LNCaP clone FGC (cell line): ENCODE results near the gene LILRB1.
"Not testable (repeated sequence)": the region's sequence is repeated elsewhere in the genome, so short reads cannot be mapped to it uniquely, and the experiment has no call there.

ENCODE experiments used
- DNase-seq: peaks from one replicate; pipeline ENCODE4 v3.0.0-alpha.2; 2011; ENCODE audit warnings: low read depth
- H3K4me3 ChIP-seq: 2 replicates; pipeline ENCODE4 v1.5.1; 2011; ENCODE audit warnings: mild to moderate bottlenecking, low read depth, low read length, control low read depth
- TF ChIP-seq, protein P1 (sequence below): IDR thresholded peaks from 2 replicates; pipeline ENCODE4 v1.5.1; 2012; ENCODE audit warnings: mild to moderate bottlenecking; ENCODE audit not compliant: control insufficient read depth, insufficient read depth; ENCODE audit errors: extremely low read depth

Gene LILRB1

DNA sequence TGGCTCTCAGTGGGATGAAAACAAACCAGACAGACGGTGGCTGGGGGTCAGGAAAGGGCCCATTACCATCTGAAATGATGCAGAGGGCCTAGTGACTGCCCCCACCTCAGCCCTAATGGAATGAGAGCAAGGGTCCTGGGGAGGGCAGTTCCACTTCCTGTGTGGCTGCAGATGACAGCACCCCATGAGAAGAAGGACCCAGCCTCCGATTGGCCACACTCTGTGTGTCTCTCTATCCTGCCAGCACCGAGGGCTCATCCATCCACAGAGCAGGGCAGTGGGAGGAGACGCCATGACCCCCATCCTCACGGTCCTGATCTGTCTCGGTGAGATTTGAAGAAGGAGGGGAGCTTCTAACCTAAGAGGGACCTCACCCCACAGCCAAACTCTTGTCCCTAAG lies 498 bp downstream of the LILRB1 start:
- TF ChIP-seq, protein P1, sequence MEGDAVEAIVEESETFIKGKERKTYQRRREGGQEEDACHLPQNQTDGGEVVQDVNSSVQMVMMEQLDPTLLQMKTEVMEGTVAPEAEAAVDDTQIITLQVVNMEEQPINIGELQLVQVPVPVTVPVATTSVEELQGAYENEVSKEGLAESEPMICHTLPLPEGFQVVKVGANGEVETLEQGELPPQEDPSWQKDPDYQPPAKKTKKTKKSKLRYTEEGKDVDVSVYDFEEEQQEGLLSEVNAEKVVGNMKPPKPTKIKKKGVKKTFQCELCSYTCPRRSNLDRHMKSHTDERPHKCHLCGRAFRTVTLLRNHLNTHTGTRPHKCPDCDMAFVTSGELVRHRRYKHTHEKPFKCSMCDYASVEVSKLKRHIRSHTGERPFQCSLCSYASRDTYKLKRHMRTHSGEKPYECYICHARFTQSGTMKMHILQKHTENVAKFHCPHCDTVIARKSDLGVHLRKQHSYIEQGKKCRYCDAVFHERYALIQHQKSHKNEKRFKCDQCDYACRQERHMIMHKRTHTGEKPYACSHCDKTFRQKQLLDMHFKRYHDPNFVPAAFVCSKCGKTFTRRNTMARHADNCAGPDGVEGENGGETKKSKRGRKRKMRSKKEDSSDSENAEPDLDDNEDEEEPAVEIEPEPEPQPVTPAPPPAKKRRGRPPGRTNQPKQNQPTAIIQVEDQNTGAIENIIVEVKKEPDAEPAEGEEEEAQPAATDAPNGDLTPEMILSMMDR = no peak
- no peak for DNase-seq

DNA sequence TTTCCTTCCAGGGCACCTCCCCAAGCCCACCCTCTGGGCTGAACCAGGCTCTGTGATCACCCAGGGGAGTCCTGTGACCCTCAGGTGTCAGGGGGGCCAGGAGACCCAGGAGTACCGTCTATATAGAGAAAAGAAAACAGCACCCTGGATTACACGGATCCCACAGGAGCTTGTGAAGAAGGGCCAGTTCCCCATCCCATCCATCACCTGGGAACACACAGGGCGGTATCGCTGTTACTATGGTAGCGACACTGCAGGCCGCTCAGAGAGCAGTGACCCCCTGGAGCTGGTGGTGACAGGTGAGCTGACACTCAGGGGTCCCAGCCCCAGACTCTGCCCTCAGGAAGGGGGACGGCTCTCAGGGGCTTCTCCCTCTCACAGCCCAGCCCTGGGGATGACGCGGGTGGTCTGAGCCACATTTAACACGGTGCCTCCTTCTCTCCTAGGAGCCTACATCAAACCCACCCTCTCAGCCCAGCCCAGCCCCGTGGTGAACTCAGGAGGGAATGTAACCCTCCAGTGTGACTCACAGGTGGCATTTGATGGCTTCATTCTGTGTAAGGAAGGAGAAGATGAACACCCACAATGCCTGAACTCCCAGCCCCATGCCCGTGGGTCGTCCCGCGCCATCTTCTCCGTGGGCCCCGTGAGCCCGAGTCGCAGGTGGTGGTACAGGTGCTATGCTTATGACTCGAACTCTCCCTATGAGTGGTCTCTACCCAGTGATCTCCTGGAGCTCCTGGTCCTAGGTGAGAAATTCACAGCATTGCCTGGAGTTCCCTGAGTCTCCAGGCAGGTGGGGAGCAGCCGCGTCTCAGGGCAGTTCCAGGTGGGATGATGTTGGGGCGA lies 1.4 kb downstream of the LILRB1 start:
- H3K4me3 ChIP-seq, DNase-seq: not testable (repeated sequence)

More for the DNA sequence above, 498 bp downstream of the LILRB1 start:
- H3K4me3 ChIP-seq = no peak overlapping the region

DNA sequence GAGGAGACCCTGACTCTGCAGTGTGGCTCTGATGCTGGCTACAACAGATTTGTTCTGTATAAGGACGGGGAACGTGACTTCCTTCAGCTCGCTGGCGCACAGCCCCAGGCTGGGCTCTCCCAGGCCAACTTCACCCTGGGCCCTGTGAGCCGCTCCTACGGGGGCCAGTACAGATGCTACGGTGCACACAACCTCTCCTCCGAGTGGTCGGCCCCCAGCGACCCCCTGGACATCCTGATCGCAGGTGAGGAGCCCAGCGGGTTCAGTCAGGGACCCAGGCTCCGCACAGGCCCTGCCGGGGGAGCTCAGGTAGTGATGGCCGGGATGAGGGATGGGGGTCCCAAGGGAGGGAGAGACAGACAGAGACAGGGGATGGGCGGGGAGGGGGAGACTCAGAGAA lies 2.2 kb downstream of the LILRB1 start:
- DNase-seq, H3K4me3 ChIP-seq: not testable (repeated sequence)

DNA sequence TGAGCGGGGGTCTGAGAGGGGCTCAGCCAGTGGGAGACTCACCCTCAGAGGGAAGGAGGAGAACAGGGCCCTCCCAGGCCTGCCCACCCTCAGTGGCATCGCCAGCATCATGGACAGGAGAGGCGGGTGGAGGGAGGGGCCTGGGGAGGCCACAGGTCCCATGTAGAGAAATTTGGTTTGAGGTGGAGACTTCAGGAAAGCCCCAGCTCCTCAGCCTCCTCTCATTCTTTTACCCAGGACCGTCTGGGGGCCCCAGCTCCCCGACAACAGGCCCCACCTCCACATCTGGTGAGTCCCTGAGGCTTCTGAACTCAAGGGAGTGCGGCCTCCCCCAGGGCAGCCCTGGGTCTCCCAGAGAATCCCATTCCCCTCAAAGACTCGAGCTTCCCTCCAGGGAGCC lies 3.1 kb downstream of the LILRB1 start:
- DNase-seq = no peak
- TF ChIP-seq, protein P1 = no peak

DNA sequence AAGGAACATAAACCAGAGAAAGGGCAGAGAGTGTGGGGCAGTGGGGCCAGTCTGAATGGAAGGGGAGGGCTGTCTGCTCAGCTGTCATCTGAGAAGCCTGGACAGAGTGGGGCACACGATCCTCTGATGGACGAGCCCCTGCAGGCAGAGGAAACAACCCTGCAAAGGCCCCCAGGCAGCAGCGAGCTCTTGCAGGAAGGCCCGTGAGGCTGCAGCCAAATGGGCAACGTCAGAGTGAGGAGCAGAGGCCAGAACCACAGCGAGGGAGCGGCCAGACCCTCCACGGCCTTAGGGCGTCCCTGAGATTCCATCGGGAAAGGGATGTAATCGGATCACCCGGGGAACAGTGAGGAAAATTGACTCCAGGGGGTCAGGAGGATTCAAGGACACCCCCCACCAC lies 5.8 kb downstream of the LILRB1 start:
- not testable (repeated sequence) for H3K4me3 ChIP-seq, DNase-seq

More for the DNA sequence above, 3.1 kb downstream of the LILRB1 start:
- no peak overlapping the region for H3K4me3 ChIP-seq

DNA sequence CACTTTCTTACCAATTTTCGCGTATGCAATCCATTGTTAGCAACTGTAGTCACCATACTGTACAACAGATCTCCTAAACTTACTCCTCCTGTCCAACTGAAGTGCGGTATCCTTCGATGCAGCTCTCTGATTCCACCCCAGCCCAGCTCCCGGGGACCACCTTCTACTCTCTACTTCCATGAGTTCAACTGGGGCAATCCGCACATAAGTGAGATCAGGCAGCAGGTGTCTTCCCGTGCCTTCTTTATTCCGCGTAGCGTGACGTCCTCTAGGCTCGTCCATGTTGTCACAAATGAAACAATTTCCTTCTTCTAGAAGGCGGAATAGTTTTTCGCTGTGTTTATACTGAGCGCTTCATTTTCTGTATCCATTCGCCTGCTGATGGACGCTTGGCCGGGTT lies 8.4 kb downstream of the LILRB1 start:
- H3K4me3 ChIP-seq = no peak overlapping the region
- no peak for DNase-seq
- TF ChIP-seq, protein P1 = no peak

DNA sequence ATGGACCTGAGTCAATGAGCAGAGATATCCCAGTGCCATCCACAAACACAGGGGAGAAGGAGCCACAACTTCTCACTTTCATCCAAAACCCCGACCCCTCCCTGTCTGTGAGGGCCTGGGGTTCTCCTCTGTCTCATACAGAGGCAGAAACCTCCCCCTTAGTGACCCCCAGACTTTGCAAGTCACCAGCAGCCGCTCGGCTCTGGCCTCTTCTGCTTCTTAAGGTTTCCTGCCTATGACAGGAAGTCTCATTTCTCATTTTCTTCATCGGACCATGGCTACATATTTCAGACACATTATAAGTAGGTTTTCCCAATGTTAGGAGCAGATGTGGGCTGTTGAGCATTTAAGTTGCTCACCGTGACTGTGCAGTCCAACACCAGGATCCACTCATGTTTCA lies 12.7 kb downstream of the LILRB1 start:
- DNase-seq, H3K4me3 ChIP-seq: not testable (repeated sequence)

DNA sequence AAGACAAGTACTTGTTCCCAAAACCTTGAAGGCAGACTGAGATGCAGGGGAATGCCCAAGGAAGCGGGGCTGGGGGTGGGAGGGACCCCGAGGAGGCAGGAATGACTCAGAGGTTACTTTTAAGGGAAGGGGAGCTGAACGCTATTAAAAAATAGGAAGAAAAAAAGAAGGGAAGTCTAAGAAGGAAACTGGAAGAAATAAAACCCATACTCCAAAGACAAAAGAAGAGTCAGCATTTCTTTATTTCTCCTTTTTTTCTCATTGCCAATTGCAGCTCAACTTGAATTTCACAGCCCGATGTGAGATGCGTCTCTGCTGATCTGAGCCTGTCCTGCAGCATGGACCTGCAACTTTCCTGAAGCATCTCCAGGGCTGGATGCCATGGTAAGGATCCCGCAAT lies 13.3 kb downstream of the LILRB1 start:
- not testable (repeated sequence) for H3K4me3 ChIP-seq

DNA sequence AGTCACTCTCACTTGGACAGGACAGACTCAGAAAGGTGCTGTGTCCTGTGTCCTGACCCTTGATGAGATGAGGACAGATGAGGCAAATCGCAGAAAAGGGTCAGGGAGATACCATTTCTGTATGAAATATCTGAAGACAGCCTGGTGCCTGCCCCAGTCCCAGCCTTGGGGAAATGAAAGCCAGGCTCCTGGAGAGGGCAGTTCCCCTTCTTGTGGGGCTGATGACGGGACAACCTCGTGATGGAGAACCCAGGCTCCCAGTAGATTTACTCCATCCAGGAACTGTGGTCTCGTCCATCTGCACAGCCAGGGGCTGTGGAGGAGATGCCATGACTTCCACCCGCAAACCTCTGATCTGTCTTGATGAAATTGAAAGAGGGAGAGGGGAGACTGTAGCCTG lies 13.8 kb downstream of the LILRB1 start:
- DNase-seq = no peak
- no peak overlapping the region for H3K4me3 ChIP-seq
- TF ChIP-seq, protein P1 = no peak

More for the DNA sequence above, 13.3 kb downstream of the LILRB1 start:
- DNase-seq = not testable (repeated sequence)
